COLO829 (cell line): ENCODE results near the gene CYTH3.

ENCODE experiments used
- DNase-seq: peaks from one replicate; pipeline ENCODE4 v3.0.0; 2012; ENCODE audit warnings: low spot score

Gene CYTH3

DNA sequence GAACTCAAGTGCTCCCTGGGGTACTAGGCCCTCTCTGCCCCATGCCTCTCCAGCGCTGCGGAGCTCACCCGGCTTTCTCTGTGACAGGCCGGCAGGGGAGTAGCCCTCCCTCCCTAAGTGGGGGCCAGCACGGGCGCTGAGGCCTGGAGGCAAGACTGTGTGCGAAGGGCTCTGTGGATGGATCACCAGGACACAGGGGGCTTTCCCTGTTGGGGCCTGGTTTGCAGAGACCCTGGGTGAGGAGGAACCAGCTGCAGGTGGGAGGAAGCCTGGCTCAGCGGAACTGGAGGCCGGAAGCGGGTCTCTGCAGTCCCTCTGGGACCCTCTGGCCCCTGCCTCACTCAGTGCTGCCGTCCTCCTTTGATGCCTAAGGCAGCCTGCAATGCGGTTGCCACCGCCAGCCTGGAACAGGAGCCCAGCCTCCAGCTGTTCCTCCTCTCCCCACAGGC lies 106.0 kb downstream of the CYTH3 start:
- no peak for DNase-seq

DNA sequence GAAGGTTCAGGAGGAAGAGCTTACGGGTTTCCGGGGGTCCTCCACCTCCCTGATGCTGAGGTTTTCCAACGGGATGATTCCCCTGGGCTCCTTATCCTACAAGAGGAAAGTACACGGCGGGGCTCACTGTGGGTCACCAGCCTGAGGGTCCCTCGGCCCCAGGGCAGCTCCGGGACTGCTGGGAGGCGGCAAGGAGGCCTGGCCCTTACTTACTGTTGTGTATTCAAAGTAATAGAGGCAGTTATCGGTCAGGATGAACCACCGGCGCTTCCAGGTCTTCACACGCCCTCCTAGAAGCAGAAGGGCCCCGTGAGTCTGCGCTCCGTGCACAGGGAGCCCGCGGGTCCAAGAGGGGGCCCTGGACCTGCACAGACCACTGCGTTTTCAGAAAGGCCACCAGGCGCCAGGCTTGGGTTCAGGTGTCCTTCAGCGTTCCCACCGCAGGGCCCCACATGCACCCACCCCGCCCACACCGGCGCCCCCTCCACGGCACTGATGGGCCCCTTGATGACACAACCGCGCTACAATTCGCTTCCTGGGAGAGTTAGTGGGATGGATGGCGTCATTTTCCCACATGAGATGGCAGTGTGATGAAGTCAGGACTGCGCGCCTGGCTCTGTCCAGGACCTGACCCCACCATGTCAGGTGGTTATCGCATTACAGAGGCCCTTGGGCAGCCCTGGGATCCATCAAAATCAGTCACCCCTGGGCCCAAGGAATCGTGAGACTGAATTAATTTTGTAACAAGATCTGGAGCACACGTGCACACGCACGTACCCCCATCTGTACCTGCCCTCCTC lies 106.7 kb downstream of the CYTH3 start:
- no peak for DNase-seq

DNA sequence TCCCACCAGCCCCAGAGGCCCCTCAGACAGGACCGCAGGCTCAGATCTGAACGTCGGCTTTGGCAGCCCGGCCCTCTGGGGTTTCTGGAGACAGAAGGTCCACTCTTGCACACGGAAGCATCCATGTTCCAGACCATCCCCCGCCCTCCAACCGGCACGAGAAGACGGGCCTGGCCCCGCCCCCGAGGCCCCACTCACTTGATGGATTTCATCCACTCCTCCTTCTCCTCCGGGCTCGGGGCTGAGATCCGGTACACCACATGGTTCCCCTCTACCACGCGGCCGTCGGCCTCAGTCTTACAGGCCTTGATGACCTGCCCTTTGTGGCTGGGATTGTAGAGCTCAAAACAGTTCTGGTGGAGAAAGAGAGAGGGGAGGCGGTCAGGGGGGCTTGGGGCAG lies 107.3 kb downstream of the CYTH3 start:
- no peak for DNase-seq

DNA sequence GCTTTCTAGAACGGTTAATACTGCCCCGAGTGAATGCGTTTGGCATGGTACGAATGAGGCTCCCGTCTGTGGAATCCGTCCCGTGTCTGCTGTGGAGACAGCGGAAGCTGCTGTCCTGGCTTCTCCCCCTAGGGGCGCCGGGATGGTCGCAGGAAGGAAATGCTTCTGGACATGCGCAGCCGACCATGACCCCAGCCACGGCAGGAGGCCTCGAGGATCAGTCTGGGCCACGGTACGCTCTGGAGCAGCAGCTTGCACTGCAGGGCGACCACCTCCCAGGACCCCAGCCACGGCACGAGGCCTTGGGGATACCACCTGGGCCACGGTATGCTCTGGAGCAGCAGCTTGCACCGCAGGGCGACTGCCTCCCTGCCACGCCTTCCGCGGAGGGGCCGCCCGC lies 107.9 kb downstream of the CYTH3 start:
- no peak for DNase-seq

DNA sequence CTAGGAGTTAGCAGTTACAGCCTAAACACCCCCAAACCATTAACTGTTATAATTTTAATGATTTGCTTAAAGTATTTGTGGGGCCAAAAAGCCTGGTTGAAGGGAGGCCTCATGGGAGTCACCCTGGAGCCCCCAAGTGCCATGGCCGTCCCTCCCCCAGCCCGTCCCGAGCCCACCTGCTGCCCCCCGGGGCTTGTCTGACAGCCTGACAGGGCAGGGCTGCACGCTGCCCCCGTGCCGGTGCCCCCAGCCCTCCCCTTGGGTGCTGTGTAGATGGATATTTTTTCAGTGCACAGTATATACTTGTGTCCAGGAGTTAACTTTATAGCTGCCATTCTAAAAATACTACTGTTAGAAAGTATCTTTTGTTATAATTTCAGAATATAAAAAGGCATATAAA lies 108.4 kb downstream of the CYTH3 start:
- no peak for DNase-seq

DNA sequence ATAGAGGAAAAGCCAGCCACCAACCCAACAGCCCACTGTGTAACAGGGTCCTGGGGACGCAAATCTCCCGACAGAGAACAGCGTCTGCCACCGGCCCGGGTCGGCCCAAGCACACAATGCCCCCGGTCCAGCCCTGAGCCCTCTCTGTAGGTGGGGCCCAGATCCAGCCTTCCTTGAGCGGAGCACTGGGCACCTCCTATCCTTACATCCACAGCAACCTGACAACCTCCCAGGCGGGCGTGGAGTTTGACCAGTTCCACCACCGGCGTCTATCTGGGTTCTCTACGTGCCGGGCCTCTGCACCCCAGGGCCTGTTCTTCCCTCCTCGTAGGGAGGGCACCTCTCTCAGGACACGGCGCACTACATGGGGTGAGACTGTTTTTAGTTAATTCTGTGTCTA lies 109.0 kb downstream of the CYTH3 start:
- no peak for DNase-seq

DNA sequence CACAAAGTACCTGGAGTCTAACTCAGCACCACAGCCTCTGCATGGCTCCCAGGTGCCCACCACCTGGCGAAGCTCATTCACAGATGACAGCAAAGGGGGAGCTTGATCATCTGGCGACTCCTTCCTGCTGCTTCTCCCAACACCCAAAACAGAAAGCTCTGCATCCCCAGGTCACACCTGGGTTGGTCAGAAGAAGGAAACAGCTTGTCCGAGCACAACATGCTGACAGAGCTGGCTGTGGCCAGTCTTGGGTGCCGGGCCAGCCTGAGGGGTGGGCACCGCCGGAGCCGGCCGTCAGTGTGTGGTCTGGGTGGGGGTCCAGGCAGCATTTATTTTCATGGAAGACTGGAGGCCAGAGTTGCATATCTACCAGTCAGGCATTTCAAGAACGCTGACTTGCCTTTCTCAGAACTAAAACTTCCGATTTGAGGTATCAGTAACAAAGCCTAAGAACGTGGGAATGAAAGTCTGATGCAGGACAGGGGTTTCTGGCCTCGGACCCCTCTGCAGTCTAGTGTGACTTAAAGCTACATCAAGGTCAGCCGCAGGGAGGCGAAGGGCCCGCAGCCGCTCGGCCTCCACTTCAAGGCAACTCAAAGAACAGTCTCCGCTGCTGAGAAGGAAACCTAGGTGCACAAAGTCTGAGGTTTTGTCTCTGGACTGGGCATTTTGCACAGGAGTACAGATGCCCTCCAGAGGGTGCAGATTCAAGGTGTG lies 109.6 kb downstream of the CYTH3 start:
- DNase-seq: no peak

DNA sequence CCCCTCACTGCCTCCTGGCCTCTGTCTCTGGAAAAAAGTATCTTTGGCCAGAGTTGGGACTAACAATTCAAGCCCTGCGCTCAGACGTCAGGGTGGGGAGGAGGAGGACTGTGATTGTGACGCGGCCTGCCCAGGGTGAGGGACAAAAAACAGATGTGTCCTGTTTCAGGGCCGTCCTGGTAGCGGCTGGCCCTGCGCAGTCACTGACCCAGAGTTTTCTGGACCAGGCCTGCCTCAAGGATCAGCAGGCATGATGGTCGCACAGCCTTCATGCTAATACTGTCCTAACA lies 110.1 kb downstream of the CYTH3 start:
- DNase-seq: no peak

DNA sequence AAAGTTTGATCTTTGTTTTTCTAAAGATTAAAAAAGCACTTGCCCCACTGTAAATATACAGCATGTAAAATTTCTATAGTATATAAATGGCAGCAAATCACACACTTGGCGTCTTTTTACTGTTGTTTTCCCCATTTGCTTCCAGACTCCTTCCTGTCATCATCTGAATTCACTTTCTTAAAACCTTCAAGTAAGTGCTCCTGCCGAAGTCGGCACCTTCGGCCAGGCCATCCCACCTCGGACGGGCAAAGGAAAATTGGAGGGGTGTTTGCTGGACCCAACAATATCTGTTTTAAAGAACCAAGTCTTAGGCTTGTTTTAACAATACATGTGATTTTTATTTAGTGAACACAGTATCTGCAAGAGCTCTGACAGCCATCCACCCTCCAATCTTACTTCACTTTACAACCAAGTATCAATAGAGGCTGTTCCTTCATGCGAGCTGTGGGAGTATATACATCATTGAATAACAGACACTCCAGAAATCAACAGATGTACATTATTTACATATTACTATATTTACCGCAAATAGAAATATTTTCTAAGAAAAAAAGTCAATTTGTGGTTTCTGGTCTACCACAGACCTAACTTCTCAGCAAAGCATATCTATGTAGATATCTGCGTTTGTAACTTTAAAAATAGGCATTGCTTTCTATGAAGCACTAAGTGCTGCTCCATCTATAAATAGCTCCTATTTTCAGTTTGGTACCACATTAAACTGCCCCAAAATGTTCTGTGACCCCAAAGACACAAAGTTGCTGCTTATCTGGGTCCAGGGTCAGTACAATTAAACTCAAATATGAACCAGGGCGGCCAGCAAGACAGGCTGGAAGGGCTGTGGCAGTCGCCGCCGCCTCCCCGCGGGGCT lies 110.7 kb downstream of the CYTH3 start:
- no peak for DNase-seq

DNA sequence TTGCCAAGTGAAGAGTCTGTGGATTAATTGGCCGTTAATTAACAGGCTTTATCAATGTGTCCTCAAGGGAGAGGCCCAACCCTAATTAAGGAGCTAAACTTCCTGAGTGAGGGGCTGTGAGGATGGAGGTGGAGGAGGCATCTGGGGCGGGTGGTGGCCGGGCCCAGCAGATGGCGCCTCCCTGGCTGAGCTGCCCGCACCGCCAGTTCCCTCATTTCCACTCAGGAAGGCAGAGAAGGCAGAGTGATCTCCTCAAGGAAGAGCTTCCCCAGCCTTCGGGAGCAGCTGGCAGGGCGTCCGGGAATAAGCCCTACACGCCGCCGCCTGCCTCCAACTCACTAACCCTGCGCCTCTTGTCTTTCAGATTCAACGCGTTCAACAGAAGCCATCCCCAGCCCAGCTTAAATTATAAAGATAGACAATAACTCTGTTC lies 112.2 kb downstream of the CYTH3 start:
- peak; percentile 60 for DNase-seq

DNA sequence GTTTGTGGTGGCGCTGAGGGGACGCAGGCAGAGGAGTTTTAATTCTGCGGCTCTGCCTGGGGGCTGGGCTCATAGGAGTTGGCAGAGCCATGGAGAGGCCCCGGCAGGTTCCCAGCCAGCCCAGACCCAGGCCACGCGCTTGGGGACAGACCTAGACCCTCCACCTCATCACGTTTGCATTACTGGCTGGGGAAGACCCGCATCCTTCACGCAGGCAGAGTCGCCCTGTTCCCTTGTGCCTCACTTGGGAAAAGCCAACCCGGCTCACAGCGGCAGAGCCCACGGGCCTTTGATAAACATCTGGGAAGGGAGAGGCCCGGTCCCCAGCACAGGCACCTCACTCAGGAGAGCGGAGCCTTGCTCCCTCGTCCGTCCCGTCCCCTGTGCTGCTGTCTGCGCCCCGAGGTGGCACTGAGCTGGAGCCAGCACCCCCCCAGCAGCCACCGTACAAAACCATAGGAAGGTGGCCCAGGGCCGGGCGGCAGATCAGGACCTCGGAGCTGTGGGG lies 112.8 kb downstream of the CYTH3 start:
- DNase-seq: no peak

DNA sequence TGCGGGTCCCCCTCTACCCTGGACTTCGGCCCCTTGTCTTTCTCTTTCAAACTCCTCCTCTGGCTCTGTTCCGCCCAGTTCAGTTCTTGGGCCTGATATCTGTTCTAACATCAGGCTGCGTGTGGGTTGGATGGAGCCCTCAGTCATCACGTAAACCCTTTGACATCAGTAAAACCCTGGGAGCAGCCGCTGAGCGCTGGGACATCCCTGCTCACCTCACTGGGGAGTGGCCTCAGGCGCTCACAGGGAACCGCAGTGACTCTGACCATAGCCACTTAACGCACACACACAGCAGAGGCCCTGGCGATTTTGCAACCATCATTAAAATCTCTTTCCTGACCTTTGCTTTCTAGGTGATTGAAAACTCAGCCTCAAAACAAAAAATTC lies 113.3 kb downstream of the CYTH3 start:
- DNase-seq: no peak

DNA sequence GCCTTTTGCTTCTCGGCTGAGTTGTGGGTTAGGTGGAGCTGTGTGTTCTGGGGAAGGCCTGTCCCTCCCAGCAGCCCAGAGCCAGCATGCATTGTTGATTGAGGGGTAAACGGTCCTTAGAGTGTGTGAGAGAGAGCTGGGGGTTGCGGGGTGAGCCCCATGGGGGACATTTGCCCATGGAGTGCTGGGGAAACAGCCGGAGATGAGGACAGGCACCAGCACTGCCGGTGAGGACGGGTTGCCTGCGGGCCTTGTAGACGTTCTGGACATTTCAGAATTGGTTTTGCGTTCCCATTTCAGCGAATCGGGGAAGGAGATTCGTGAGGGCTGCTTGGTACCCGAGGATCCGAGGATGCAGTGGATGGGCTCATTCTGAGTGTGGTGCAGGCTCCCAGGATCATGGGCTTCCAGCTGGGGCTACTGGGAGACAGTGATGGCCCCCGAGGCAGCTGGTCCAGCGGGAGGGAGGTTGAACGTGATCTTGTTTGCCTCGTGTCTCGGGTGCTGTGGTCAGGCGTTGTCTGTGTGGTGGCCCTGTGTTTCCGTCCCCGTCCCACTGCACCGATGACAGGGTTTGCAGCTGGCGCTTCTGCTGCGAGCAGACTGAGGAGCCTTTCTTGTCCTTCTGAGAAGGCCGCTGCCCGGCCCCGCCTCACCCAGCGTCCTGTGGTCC lies 113.9 kb downstream of the CYTH3 start:
- no peak for DNase-seq

DNA sequence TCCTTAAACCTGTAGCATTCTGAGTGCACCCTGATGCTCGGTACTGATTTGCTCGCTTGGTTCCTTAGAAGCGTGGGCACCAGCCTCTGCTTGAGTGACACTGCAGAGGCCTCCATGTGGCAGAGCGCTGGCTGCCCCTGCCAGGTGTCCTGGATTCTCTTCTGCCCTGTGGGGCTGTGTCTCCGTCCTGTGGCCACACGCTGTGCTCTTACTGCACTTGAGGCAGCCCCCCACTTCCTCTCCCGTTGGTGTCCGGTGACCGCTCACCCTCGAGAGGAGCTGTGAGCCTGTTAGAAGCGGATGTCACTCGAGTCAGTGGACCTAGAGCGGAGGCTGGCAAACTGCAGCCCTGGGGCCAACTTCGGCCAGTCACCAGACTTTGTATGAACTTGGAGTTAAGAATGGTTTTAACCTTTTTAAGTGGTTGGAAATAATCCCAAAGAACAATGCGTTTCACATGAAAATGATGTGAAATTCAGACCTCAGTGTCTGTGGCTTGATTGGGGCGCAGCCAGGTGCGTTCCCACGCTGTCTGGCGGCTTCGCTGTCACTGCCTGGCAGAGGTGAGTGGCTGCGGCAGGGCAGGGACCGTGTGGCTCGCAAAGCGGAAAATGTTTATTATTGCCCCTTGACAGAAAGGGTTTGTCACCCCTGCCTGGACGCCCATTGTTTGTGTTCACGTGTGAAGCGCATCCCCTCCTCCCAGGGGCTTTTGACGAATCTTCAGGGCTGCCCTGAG lies 114.6 kb downstream of the CYTH3 start:
- no peak for DNase-seq

DNA sequence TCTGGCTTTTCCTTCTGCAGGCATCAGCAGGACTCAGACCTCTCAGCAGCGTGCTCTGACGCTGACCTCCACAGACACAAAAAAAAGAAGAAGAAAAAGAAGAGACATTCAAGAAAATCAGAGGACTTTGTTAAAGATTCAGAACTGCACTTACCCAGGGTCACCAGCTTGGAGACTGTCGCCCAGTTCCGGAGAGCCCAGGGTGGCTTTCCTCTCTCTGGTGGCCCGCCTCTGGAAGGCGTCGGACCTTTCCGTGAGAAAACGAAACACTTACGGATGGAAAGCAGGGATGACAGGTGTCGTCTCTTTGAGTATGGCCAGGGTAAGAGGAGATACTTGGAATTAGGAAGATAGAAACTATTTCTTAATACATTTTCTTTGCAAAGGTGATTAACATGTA lies 115.7 kb downstream of the CYTH3 start:
- DNase-seq: no peak

DNA sequence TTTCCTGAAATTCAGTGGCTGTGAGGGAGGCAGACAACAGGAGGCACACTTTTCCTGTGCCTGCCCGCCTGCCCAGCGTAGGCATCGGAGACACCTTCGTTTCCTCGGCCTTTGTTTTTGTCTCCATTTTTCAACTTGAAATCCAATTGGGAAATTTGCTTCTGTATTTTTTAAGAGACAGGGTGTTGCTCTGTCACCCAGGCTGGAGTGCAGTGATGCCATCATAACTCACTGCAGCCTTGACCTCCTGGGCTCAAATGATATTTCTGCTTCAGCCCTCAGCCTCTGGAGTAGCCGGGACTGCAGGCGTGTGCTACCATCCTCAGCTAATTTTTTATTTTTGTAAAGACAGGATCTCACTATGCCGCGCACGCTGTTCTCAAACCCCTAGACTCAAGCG lies 116.8 kb downstream of the CYTH3 start:
- DNase-seq: no peak

DNA sequence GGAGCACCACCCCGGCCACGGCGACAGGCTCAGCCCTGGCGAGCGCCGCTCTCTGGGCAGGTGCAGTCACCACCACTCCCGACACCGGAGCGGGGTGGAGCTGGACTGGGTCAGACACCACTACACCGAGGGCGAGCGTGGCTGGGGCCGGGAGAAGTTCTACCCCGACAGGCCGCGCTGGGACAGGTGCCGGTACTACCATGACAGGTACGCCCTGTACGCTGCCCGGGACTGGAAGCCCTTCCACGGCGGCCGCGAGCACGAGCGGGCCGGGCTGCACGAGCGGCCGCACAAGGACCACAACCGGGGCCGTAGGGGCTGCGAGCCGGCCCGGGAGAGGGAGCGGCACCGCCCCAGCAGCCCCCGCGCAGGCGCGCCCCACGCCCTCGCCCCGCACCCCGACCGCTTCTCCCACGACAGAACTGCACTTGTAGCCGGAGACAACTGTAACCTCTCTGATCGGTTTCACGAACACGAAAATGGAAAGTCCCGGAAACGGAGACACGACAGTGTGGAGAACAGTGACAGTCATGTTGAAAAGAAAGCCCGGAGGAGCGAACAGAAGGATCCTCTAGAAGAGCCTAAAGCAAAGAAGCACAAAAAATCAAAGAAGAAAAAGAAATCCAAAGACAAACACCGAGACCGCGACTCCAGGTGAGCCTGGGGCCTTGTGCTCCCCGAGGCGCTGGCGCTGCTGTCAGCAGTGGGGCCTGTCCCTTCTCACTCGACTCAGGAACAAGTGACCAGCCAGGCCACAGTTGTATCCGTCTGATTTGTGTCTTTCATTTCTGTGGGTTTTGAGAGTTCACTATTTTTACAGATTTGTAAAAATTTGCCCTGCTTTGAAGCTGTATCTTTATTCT lies 117.7 kb downstream of the CYTH3 start:
- no peak for DNase-seq

DNA sequence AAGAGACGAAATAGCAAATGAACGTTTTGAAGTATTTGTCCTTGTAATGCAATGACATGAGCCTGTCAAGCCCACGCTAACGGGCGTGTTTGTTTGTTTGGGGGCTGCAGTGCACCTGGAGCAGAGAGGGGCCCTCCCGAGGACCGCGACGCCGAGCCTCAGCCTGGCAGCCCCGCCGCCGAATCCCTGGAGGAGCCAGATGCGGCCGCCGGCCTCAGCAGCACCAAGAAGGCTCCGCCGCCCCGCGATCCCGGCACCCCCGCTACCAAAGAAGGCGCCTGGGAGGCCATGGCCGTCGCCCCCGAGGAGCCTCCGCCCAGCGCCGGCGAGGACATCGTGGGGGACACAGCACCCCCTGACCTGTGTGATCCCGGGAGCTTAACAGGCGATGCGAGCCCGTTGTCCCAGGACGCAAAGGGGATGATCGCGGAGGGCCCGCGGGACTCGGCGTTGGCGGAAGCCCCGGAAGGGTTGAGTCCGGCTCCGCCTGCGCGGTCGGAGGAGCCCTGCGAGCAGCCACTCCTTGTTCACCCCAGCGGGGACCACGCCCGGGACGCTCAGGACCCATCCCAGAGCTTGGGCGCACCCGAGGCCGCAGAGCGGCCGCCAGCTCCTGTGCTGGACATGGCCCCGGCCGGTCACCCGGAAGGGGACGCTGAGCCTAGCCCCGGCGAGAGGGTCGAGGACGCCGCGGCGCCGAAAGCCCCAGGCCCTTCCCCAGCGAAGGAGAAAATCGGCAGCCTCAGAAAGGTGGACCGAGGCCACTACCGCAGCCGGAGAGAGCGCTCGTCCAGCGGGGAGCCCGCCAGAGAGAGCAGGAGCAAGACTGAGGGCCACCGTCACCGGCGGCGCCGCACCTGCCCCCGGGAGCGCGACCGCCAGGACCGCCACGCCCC lies 118.5 kb downstream of the CYTH3 start:
- no peak for DNase-seq

DNA sequence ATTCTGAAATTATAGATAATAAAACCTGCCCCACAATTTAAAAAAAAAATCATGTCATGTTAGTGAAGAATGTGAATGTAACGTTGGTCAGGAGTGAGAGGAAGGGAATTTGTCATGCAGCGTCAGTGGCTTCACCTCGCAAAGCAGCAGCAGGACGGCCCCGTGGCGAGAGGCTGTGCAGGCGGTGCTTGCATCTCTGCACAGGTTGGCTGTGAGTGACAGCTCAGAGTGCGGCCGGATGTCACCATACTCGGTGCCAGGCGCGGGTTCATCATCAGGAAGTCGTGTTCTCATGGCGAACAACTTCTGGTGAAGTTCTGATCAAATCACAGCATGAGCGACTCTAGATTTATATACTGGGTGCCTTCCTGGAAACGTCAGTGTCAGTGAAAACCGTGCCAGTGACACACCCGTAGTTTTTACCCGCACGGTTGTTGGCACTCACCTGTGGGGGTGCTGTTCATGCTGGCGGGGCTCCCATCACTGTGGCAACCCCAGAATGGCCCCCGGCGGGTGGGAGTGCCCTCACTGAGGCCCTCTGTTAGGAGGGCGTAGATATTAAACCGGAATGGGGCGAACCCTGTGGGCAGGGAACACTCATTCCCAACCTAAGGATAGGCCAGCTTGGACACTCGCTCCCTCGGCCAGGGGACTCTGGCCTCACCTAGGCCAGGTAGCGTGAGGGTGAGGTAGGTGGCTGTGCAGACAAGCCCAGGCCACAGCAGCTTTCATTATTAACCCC lies 120.3 kb downstream of the CYTH3 start:
- DNase-seq: no peak
